Thyroid gland (tissue), 4 donors: Measurements from ENCODE around the gene COG1.

Experiments
- POLR2A ChIP-seq, 2 donors: fragments of 450-650 bp; IDR thresholded peaks; one replicate each; pipeline ENCODE4 v1.6.1; 2017; ENCODE audit warnings: antibody characterized with exemption in 2 of 2, mild to moderate bottlenecking in 2 of 2, moderate library complexity in 1 of 2
- TF ChIP-seq, protein P1 (sequence below), 6 experiments: fragments of 200-600 bp in 3 of 6; fragments of 450-650 bp in 3 of 6; sonication (generic) in 3 of 6; IDR thresholded peaks; one replicate each; pipeline ENCODE4 v1.5.1; 2016 to 2019; ENCODE audit warnings: antibody characterized with exemption in 6 of 6, mild to moderate bottlenecking in 2 of 6, inconsistent platforms in 1 of 6, moderate library complexity in 1 of 6

DNA sequence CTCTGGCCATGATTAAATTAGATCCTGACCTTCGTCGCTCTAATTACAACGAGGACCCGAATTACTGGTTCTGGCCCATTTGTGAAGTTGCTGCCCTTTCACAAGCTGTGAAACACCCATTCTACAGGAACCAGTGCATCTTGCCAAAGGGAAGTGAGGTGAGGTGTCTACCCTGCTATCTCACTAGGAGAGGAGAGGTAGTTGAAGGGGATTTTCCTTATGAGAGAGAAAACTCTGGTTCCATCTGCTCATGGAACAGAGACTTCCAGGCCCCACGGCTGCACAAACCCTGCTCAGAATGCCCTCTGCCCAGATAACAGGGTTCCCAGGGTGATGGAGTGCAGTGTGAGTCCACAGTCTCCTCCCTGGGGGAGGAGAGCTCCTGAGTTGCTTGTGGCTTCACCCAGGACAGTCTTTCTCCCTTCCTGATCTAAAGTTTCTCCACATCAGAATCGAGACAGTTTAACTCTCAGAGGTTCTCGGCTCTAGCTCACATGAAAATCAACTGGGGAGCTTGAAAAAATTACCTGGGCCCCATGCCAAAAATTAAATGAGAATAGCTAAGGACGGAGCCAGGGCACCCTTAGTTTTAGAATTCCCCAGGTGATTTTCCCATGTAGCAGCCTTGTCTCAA is 35.9 kb upstream of the COG1 start:
- TF ChIP-seq, protein P1, sequence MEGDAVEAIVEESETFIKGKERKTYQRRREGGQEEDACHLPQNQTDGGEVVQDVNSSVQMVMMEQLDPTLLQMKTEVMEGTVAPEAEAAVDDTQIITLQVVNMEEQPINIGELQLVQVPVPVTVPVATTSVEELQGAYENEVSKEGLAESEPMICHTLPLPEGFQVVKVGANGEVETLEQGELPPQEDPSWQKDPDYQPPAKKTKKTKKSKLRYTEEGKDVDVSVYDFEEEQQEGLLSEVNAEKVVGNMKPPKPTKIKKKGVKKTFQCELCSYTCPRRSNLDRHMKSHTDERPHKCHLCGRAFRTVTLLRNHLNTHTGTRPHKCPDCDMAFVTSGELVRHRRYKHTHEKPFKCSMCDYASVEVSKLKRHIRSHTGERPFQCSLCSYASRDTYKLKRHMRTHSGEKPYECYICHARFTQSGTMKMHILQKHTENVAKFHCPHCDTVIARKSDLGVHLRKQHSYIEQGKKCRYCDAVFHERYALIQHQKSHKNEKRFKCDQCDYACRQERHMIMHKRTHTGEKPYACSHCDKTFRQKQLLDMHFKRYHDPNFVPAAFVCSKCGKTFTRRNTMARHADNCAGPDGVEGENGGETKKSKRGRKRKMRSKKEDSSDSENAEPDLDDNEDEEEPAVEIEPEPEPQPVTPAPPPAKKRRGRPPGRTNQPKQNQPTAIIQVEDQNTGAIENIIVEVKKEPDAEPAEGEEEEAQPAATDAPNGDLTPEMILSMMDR (IDR thresholded peaks at IDR 0.05), result no peak
- no peak for TF ChIP-seq POLR2A (IDR thresholded peaks at IDR 0.05)
